ENCODE data around the gene SYTL2. TPM values are rescaled to one million over a fixed set of nuclear protein-coding genes. Genes with fewer than 3 reads are reported as not detected.
A peak's percentile ranks its signal among the peaks of the same experiment; 100 is the strongest.

The SYTL2 gene
- total RNA-seq, 1 donor from 2014 or later: 17.4 TPM

- Histone ChIP-seq H3K4me1 (peaks cover 12% of the 10 kb centered on the region), H3K27ac (no peak overlapping the region), H3K36me3 (no peaks in the 10 kb centered on the region), H3K9me3 (no peaks in the 10 kb centered on the region), H3K27me3 (no peaks in the 10 kb centered on the region), H3K4me3 (peak overlapping the region; percentile 64 to 65)
- no peak for DNase-seq (ENCODE audit: extremely low spot score in 2 of 2)
- TF ChIP-seq CTCF (IDR thresholded peaks at IDR 0.05) (no peak), POLR2AphosphoS5 (IDR thresholded peaks at IDR 0.05; ENCODE audit: insufficient read depth in 1 of 2, low read depth in 1 of 2) (no peak), POLR2A (IDR thresholded peaks at IDR 0.05) (no peak)
- intact Hi-C loops (cut with DNase I): no loop called here
Measured at GRCh38 chr11:85811624-85812023, 683 bp upstream of the SYTL2 start.

DNA sequence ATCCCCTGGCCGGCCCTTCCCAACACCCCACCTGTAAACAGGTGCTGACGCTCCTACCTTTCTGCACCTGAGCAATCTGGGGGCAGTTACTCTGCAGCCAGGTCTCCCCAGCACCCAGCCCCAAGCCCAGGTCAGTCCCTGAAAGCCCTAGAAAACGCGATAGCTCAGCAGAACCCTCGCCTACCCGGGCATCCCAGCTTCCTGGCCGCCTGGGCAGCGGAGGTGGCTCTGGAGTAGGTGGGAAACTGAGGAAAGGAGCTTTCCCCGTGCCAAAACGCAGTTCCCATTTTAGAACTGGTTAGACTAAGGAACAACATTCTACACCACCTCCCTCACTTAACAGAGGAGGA is 445 bp downstream of the SYTL2 start:
- no peak for DNase-seq (ENCODE audit: extremely low spot score in 2 of 2)
- Histone ChIP-seq H3K36me3 (no peaks in the 10 kb centered on the region), H3K27ac (peak overlapping the region; percentile 7), H3K27me3 (no peaks in the 10 kb centered on the region), H3K4me1 (peaks cover 12% of the 10 kb centered on the region), H3K9me3 (no peaks in the 10 kb centered on the region), H3K4me3 (peak overlapping the region; percentile 64 to 65)
- intact Hi-C loops (cut with DNase I): no loop called here
- no peak for TF ChIP-seq POLR2AphosphoS5 (IDR thresholded peaks at IDR 0.05; ENCODE audit: insufficient read depth in 1 of 2, low read depth in 1 of 2)
- no peak for TF ChIP-seq CTCF (IDR thresholded peaks at IDR 0.05)

DNA sequence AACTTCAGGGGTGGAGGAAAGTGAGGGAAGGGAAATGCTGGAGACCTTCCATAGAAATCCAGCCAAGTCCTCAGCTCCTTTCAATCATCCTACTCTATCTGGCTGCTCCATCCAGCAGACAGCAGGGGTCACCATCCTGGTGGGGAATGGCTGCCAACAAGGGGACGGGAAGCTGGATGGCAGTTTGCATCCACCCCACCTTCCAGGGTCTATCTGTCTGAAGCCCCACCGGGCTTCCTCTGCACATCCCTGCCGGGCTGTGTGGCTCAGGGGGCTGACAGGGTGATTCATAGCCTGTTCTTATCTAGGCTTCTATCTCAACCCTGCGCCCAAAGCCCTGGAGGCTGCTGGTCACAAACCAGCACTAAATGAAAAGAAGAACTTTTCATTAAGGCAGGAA is 1.1 kb downstream of the SYTL2 start:
- Histone ChIP-seq H3K36me3 (no peaks in the 10 kb centered on the region), H3K4me3 (peak overlapping the region; percentile 64 to 65), H3K4me1 (peaks cover 12% of the 10 kb centered on the region), H3K27me3 (no peaks in the 10 kb centered on the region), H3K27ac (no peak overlapping the region), H3K9me3 (no peaks in the 10 kb centered on the region)
- no peak for DNase-seq (ENCODE audit: extremely low spot score in 2 of 2)
- intact Hi-C loops (cut with DNase I): no loop called here
- no peak for TF ChIP-seq POLR2AphosphoS5 (IDR thresholded peaks at IDR 0.05; ENCODE audit: insufficient read depth in 1 of 2, low read depth in 1 of 2)
- no peak for TF ChIP-seq CTCF (IDR thresholded peaks at IDR 0.05)
- no peak for TF ChIP-seq POLR2A (IDR thresholded peaks at IDR 0.05)

DNA sequence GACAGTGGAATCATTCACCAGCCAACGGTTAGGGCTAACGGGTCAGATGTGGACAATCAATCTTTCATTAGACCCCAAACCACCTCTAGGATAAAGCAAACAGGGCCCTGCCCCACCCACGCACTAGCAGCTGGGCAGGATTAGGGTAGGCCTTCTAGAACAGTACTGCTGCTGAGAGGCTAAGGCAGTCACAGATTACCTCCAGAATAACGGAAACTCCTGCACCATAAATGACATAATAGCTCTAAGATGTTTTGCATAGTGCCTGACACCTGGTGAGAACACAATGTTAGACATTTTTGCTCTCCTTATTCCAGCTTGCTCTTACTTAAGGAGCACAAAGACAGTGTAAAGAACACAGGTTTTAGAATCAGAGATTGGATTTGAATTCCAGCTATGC is 1.8 kb downstream of the SYTL2 start:
- H3K4me3 ChIP-seq: peak overlapping the region in 1 of 2 donors; percentile 65
- intact Hi-C loops (cut with DNase I): no loop called here

DNA sequence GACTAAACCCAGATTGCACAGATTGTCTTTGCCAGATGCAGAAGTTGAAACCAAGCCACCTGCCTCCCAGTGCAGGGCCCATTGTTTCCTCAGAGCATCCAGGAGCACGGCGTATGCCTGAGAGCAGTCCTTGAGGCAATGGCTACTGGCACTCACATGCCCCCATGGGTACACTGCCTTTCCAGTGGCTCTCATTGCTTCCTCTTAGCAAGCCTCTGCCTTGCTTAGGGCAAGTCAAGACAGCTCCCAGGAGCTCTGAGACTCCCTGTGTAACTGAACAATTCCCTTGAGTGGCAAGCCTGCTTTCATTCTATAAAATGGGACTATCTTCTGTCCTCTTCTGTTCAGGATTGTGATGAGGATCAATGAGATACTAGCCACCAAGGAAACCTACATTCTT is 4.1 kb downstream of the SYTL2 start:
- intact Hi-C loops (cut with DNase I): no loop called here
- peaks cover 12% of the 10 kb centered on the region for H3K4me1 ChIP-seq
- no peaks in the 10 kb centered on the region for H3K9me3 ChIP-seq
- no peak for DNase-seq (ENCODE audit: extremely low spot score in 2 of 2)
- no peaks in the 10 kb centered on the region for H3K27me3 ChIP-seq
- TF ChIP-seq POLR2A (IDR thresholded peaks at IDR 0.05) (no peak), POLR2AphosphoS5 (IDR thresholded peaks at IDR 0.05; ENCODE audit: insufficient read depth in 1 of 2, low read depth in 1 of 2) (no peak), CTCF (IDR thresholded peaks at IDR 0.05) (no peak)
- no peaks in the 10 kb centered on the region for H3K36me3 ChIP-seq
- no peak overlapping the region for H3K27ac ChIP-seq
- no peak overlapping the region for H3K4me3 ChIP-seq

More for the DNA sequence above, 1.8 kb downstream of the SYTL2 start:
- TF ChIP-seq POLR2AphosphoS5 (IDR thresholded peaks at IDR 0.05; ENCODE audit: insufficient read depth in 1 of 2, low read depth in 1 of 2): no peak
- no peak for TF ChIP-seq CTCF (IDR thresholded peaks at IDR 0.05)
- no peak for TF ChIP-seq POLR2A (IDR thresholded peaks at IDR 0.05)
- no peak overlapping the region for H3K27ac ChIP-seq
- peaks cover 12% of the 10 kb centered on the region for H3K4me1 ChIP-seq
- H3K36me3 ChIP-seq: no peaks in the 10 kb centered on the region
- H3K9me3 ChIP-seq: no peaks in the 10 kb centered on the region
- H3K27me3 ChIP-seq: no peaks in the 10 kb centered on the region
- no peak for DNase-seq (ENCODE audit: extremely low spot score in 2 of 2)

Data from vagina (tissue), 2 donors.